NCI-H2196 (cell line): Measurements from ENCODE around the gene PCED1B.
"Not testable (repeated sequence)": the region's sequence is repeated elsewhere in the genome, so short reads cannot be mapped to it uniquely, and the experiment has no call there.

Experiments used
- DNase-seq: peaks from one replicate; lab custom pipeline; 2025; ENCODE audit not compliant: unreplicated experiment; lab: John Stamatoyannopoulos, UW

PCED1B gene

DNA sequence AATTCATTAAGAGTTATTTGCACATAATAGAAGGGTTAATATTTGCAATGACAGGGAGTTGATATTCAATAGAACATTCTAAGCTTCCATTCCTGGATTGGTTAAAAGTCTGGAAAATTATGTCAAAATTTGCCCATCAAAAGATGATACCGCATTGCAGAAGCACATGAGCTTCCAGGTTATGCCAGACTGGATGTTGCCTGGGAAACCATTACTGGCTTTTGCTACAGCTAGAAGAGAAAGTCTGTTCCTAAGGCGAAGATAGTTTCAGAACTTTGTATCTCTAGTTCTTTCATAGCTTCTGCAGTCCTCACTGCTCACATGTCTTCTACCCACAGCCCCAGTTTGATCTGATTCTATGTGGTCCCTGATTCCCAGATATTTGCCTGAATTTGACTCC lies 122.8 kb downstream of the PCED1B start:
- no peak for DNase-seq

GRCh38 chr12:47205532-47206449 lies 126.4 kb downstream of the PCED1B start:
- no peak for DNase-seq

- no peak for DNase-seq
Observed at GRCh38 chr12:47206450-47207339, 127.3 kb downstream of the PCED1B start.

DNA sequence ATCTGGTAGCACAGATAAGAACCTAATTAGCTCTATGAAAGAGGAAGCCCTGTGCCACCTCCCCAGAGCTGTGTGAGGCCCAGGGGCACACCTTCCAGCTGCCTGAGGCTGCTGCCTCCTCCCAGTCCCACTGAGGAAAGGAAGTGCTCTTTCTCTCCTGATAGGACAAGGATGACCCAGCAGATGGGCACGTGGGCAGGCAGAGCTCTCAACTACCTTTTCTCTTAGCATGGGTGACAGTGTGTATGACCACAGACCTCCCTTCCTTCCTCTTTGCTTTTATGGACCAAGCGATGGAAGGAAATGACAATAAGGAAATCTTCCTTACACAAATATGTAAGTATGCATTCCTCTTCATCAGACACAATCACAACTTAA lies 127.9 kb downstream of the PCED1B start:
- no peak for DNase-seq

DNA sequence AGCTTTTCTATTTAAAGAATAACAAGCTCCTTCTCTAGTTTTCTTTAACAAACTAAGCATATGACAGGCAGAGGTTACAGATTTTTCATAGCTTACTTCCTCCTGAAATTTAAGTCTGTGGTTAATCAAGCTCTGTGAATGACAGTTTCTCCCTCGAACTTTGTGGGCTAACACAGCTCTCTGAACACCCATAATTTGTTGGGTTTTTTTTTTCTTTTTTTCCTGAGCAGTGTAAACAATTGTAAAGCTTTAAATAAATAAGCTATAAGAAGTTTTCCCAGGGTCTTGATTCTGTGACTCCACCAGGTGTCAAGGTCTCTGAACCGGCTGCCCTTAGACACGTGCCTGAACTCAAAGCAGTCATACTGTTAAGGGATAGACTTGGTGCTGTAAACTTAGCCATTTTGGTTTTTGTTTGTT lies 128.4 kb downstream of the PCED1B start:
- DNase-seq: no peak

- no peak for DNase-seq
Observed at GRCh38 chr12:47209014-47209413, 129.6 kb downstream of the PCED1B start.

DNA sequence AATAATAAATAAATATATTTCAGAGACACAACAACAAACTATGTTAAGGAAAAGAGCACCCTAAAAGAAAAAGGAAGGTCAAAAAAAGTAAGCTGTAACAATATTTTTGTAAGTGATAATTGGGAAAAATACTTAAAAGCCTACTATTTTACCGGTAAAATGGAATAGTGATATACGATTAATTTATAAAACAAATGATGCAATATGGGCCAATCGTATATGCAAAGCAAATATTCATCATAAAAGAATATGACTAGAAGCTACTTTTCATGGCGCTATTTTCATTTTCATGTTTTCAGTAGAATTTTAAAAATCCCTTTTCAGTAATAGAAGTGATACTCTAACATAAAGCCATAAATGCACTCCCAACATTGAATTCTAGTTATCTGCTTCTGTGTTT lies 131.4 kb downstream of the PCED1B start:
- no peak for DNase-seq

- no peak for DNase-seq
Observed at GRCh38 chr12:47212701-47213039, 133.2 kb downstream of the PCED1B start.

DNA sequence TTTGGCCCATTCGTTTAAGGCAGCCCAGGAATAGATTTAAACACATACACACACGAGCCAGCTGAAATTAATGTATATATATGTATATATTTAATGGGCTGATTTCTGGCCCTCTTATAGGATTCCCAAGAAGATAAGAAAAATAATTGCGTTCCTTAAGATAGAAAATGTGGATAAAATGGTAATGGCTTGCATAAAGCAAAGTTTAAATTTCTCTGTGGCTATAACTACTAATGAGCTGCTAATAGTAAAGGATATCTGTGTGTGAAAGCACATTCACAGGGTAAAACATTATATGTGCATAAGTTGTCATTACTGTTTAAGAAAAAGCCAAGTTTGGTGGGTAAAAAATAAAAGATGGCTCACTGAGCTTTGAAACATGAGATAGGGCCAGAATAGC lies 134.0 kb downstream of the PCED1B start:
- DNase-seq: no peak

GRCh38 chr12:47214001-47214619 lies 134.7 kb downstream of the PCED1B start:
- no peak for DNase-seq

- no peak for DNase-seq
Observed at GRCh38 chr12:47214771-47215170, 135.3 kb downstream of the PCED1B start.

GRCh38 chr12:47216150-47216677 lies 136.8 kb downstream of the PCED1B start:
- no peak for DNase-seq

- DNase-seq: not testable (repeated sequence)
Observed at GRCh38 chr12:47217595-47217869, 138.1 kb downstream of the PCED1B start.

GRCh38 chr12:47218191-47218654 lies 138.8 kb downstream of the PCED1B start:
- DNase-seq: no peak

- DNase-seq: no peak
Observed at GRCh38 chr12:47219243-47219642, 139.8 kb downstream of the PCED1B start.

DNA sequence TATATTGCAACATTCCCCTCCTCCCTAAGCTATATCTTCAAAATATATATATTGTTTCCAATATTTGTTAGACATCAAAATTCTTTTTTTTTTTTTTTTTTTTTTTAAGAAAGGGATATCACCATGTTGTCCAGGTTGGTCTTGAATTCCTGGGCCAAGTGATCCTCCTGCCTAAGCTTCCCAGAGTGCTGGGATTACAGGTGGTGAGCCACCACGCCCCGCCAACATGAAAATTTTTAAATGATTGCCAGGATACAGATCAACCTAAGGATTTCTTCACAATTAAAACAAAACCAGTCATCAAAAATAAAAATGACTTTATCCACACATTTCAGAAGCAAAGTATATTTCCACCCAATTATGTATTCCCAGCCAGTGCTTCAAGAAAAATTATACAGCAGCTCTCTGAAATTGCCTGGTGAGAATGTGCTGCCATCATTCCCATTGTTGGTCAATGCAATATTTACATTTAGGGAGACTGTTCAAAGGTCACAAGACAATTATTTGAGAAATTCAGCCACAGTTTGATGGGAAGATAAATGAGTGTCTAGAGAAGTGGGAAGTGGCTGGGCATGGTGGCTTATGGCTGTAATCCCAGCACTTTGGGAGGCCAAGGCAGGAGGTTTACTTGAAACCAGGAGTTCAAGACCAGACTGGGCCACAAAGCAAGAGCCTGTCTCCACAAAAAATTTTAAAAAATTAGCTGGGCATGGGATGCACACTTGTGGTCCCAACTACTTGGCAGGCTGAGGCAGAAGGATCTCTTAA lies 142.0 kb downstream of the PCED1B start:
- DNase-seq: no peak

GRCh38 chr12:47222520-47223030 lies 143.2 kb downstream of the PCED1B start:
- DNase-seq: no peak

GRCh38 chr12:47223031-47223847 lies 143.8 kb downstream of the PCED1B start:
- peak; percentile 17 for DNase-seq

- DNase-seq: peak; percentile 36
Observed at GRCh38 chr12:47223848-47224213, 144.4 kb downstream of the PCED1B start.
